Loucy (cell line): ENCODE measurements around the gene CCR6.

ENCODE experiments used
- H2AFZ ChIP-seq: fragments of 200-600 bp; sonication (generic); 2 replicates; pipeline ENCODE4 v1.6.0; 2016; ENCODE audit warnings: antibody characterized with exemption, mild to moderate bottlenecking, low read length, moderate library complexity
- H3F3A ChIP-seq: fragments of 200-600 bp; 2 replicates; pipeline ENCODE4 v1.6.0; 2016; ENCODE audit warnings: antibody characterized with exemption, low read depth, mild to moderate bottlenecking
- H3K27me3 ChIP-seq: fragments of 200-600 bp; sonication (generic); 2 replicates; pipeline ENCODE4 v1.6.1; 2014; ENCODE audit warnings: low read length, mild to moderate bottlenecking; ENCODE audit not compliant: insufficient read depth, poor library complexity, severe bottlenecking
- H3K36me3 ChIP-seq: fragments of 200-600 bp; sonication (generic); 2 replicates; pipeline ENCODE4 v1.6.1; 2016; ENCODE audit warnings: low read length; ENCODE audit not compliant: insufficient read depth
- H3K4me1 ChIP-seq: fragments of 200-600 bp; sonication (generic); 2 replicates; pipeline ENCODE4 v1.5.1; 2014; ENCODE audit warnings: low read length, mild to moderate bottlenecking; ENCODE audit not compliant: insufficient read depth, poor library complexity, severe bottlenecking
- H3K4me2 ChIP-seq: fragments of 200-600 bp; sonication (generic); 2 replicates; pipeline ENCODE4 v1.6.0; 2014; ENCODE audit warnings: antibody characterized with exemption, low read length, low read depth, mild to moderate bottlenecking; ENCODE audit not compliant: poor library complexity, severe bottlenecking
- H3K4me3 ChIP-seq: fragments of 200-600 bp; sonication (generic); 2 replicates; pipeline ENCODE4 v1.5.1; 2014; ENCODE audit warnings: low read length, mild to moderate bottlenecking, mixed read lengths; ENCODE audit not compliant: poor library complexity, severe bottlenecking
- H3K79me2 ChIP-seq: fragments of 200-600 bp; sonication (generic); 2 replicates; pipeline ENCODE4 v1.6.1; 2014; ENCODE audit warnings: low read length; ENCODE audit not compliant: insufficient read depth
- H3K9ac ChIP-seq: fragments of 200-600 bp; sonication (generic); 2 replicates; pipeline ENCODE4 v1.6.0; 2014; ENCODE audit warnings: mild to moderate bottlenecking, low read depth, low read length, moderate library complexity; ENCODE audit not compliant: poor library complexity, severe bottlenecking
- H3K9me2 ChIP-seq: fragments of 200-600 bp; sonication (generic); replicated peaks from 2 replicates; pipeline ENCODE4 v1.6.1; 2016; ENCODE audit warnings: low read depth, low read length, mixed read lengths
- H3K9me3 ChIP-seq: fragments of 200-600 bp; sonication (generic); 2 replicates; pipeline ENCODE4 v1.6.1; 2014; ENCODE audit warnings: mild to moderate bottlenecking, antibody characterized with exemption, low read length, low read depth; ENCODE audit not compliant: insufficient read depth
- H4K20me1 ChIP-seq: fragments of 200-600 bp; sonication (generic); 2 replicates; pipeline ENCODE4 v1.6.0; 2014; ENCODE audit warnings: antibody characterized with exemption, low read length, mild to moderate bottlenecking; ENCODE audit not compliant: insufficient read depth, poor library complexity, severe bottlenecking
- CTCF ChIP-seq: fragments of 200-600 bp; sonication (generic); conservative IDR thresholded peaks from 2 replicates; pipeline ENCODE4 v1.5.1; 2014; ENCODE audit warnings: mild to moderate bottlenecking, antibody characterized with exemption, low read length
- EZH2phosphoT487 ChIP-seq: fragments of 200-600 bp; IDR thresholded peaks from 2 replicates; pipeline ENCODE4 v1.6.1; 2018; ENCODE audit warnings: antibody characterized with exemption, mild to moderate bottlenecking, moderate library complexity, borderline replicate concordance

CCR6 gene

GRCh38 chr6:167124753-167125152 lies 1.9 kb downstream of the CCR6 start:
- no peaks in the 10 kb centered on the region for H4K20me1 ChIP-seq
- H3K27me3 ChIP-seq, result no peaks in the 10 kb centered on the region
- H3K9me3 ChIP-seq, result no peaks in the 10 kb centered on the region
- no peaks in the 10 kb centered on the region for H3K79me2 ChIP-seq
- no peaks in the 10 kb centered on the region for H3K4me1 ChIP-seq
- no peaks in the 10 kb centered on the region for H3K9me2 ChIP-seq
- no peak overlapping the region for H3K4me2 ChIP-seq
- no peaks in the 10 kb centered on the region for H3F3A ChIP-seq
- no peaks in the 10 kb centered on the region for H3K36me3 ChIP-seq
- H2AFZ ChIP-seq, result no peak overlapping the region
- H3K9ac ChIP-seq, result no peak overlapping the region
- TF ChIP-seq CTCF, result no peak
- no peak overlapping the region for H3K4me3 ChIP-seq

GRCh38 chr6:167125410-167125809 lies 2.5 kb downstream of the CCR6 start:
- H3K27me3 ChIP-seq, result no peaks in the 10 kb centered on the region
- no peaks in the 10 kb centered on the region for H4K20me1 ChIP-seq
- no peaks in the 10 kb centered on the region for H3K79me2 ChIP-seq
- no peaks in the 10 kb centered on the region for H3K9me3 ChIP-seq
- no peak overlapping the region for H3K4me3 ChIP-seq
- no peak for TF ChIP-seq EZH2phosphoT487
- no peak overlapping the region for H2AFZ ChIP-seq
- H3K9ac ChIP-seq, result no peak overlapping the region
- H3K36me3 ChIP-seq, result no peaks in the 10 kb centered on the region
- no peaks in the 10 kb centered on the region for H3K9me2 ChIP-seq
- H3K4me2 ChIP-seq, result no peak overlapping the region
- no peaks in the 10 kb centered on the region for H3K4me1 ChIP-seq
- H3F3A ChIP-seq, result no peaks in the 10 kb centered on the region

- TF ChIP-seq CTCF, result no peak
- no peak for TF ChIP-seq EZH2phosphoT487
- no peak overlapping the region for H3K4me2 ChIP-seq
- H4K20me1 ChIP-seq, result no peaks in the 10 kb centered on the region
- H3K9me3 ChIP-seq, result no peaks in the 10 kb centered on the region
- no peaks in the 10 kb centered on the region for H3K4me1 ChIP-seq
- no peaks in the 10 kb centered on the region for H3K36me3 ChIP-seq
- H3K27me3 ChIP-seq, result no peaks in the 10 kb centered on the region
- H3K4me3 ChIP-seq, result no peak overlapping the region
- H3K9ac ChIP-seq, result no peak overlapping the region
- H3F3A ChIP-seq, result no peaks in the 10 kb centered on the region
- no peaks in the 10 kb centered on the region for H3K79me2 ChIP-seq
- no peak overlapping the region for H2AFZ ChIP-seq
- H3K9me2 ChIP-seq, result no peaks in the 10 kb centered on the region
Measured at GRCh38 chr6:167125855-167126349, 3.0 kb downstream of the CCR6 start.

GRCh38 chr6:167127785-167128531 lies 5.1 kb downstream of the CCR6 start:
- TF ChIP-seq EZH2phosphoT487 (no peak), CTCF (no peak)
- no peak overlapping the region for H3K4me3 ChIP-seq
- H3F3A ChIP-seq, result no peaks in the 10 kb centered on the region
- H3K9me2 ChIP-seq, result no peaks in the 10 kb centered on the region
- no peaks in the 10 kb centered on the region for H3K79me2 ChIP-seq
- H3K9me3 ChIP-seq, result no peaks in the 10 kb centered on the region
- H3K36me3 ChIP-seq, result no peaks in the 10 kb centered on the region
- H4K20me1 ChIP-seq, result no peaks in the 10 kb centered on the region
- no peaks in the 10 kb centered on the region for H3K27me3 ChIP-seq
- H3K4me1 ChIP-seq, result no peaks in the 10 kb centered on the region
- no peak overlapping the region for H3K9ac ChIP-seq
- H3K4me2 ChIP-seq, result no peak overlapping the region
- no peak overlapping the region for H2AFZ ChIP-seq
